Esophagus muscularis mucosa (tissue), 4 donors: ENCODE results near the gene GNB1. TPM values are rescaled to one million over a fixed set of nuclear protein-coding genes. Genes with fewer than 3 reads are reported as not detected.

Source experiments
- DNase-seq: peaks from one replicate; pipeline ENCODE4 v3.0.0-alpha.2; 2017; ENCODE audit errors: extremely low spot score
- H3K27ac ChIP-seq, 4 donors: fragments of 200-600 bp; sonication (generic); replicated peaks in 1 of 4; 1 replicate in 3 of 4; 2 replicates in 1 of 4; pipeline ENCODE4 v1.5.1; 2016 to 2019; ENCODE audit warnings: mild to moderate bottlenecking in 1 of 4
- H3K27me3 ChIP-seq, 4 donors: fragments of 200-600 bp; sonication (generic); one replicate each; pipeline versions ENCODE4 v1.5.1 to v1.6.0; 2016 to 2019
- H3K36me3 ChIP-seq, 4 donors: fragments of 200-600 bp; sonication (generic); one replicate each; pipeline ENCODE4 v1.5.1; 2016 to 2019
- H3K4me1 ChIP-seq, 4 donors: fragments of 200-600 bp; sonication (generic); one replicate each; pipeline ENCODE4 v1.5.1; 2016 to 2019
- H3K4me3 ChIP-seq, 4 donors: fragments of 200-600 bp; sonication (generic); 1 replicate in 2 of 4; 2 replicates in 2 of 4; pipeline ENCODE4 v1.5.1; 2016 to 2019; ENCODE audit warnings: mild to moderate bottlenecking in 4 of 4, moderate library complexity in 1 of 4
- H3K9me3 ChIP-seq, 4 donors: fragments of 200-600 bp; sonication (generic); 1 replicate in 3 of 4; 2 replicates in 1 of 4; pipeline ENCODE4 v1.5.1; 2016 to 2019
- EP300 ChIP-seq: sonication (generic); formaldehyde crosslinking; IDR thresholded peaks from one replicate; pipeline ENCODE4 v1.6.1; 2017; ENCODE audit warnings: antibody characterized with exemption
- POLR2A ChIP-seq: fragments of 450-650 bp; IDR thresholded peaks from one replicate; pipeline ENCODE4 v1.6.1; 2017; ENCODE audit warnings: antibody characterized with exemption, moderate library complexity, mild to moderate bottlenecking, low read depth
- POLR2AphosphoS5 ChIP-seq, 2 donors: sonication (generic); formaldehyde crosslinking; IDR thresholded peaks; one replicate each; pipeline ENCODE4 v1.6.1; 2017; ENCODE audit warnings: antibody characterized with exemption in 2 of 2
- WGBS: methylation state at CpG from one replicate; pipeline ENCODE4 v1.1.5; 2018; 5-methylcytosine and 5-hydroxymethylcytosine counted together
- intact Hi-C: fragments of 100-400 bp; cut with DNase I; formaldehyde crosslinking; loops from one replicate; pipeline ENCODE4 v1.15.1; 2023
- total RNA-seq, 4 donors: library from RNA; depleted of rRNA; stranded (reverse); fragments of >200 nt; gene quantifications; one replicate each; pipeline versions ENCODE4 v1.1.0 to v1.2.1, GENCODE V29; 2016
- TF ChIP-seq, protein P1 (sequence below), 3 experiments: fragments of 200-600 bp in 2 of 3; fragments of 450-650 bp in 1 of 3; sonication (generic) in 2 of 3; IDR thresholded peaks; one replicate each; pipeline ENCODE4 v1.5.1; 2017 to 2019; ENCODE audit warnings: antibody characterized with exemption in 3 of 3, mild to moderate bottlenecking in 2 of 3, moderate library complexity in 1 of 3

The GNB1 gene
- total RNA-seq, 4 donors from 2014 or later = 124 to 166 (median 161) TPM

- Histone ChIP-seq H3K27ac (peak overlapping the region; percentile 91 to 98 (median 96)), H3K4me3 (peak overlapping the region; percentile 80 to 95 (median 94)), H3K36me3 (peaks cover 3 to 5% (median 4%) of the 10 kb centered on the region in 4 donors), H3K4me1 (peaks cover 57 to 86% (median 77%) of the 10 kb centered on the region in 4 donors), H3K9me3 (no peaks in the 10 kb centered on the region), H3K27me3 (no peaks in the 10 kb centered on the region)
- no peak for DNase-seq
- TF ChIP-seq POLR2AphosphoS5 (IDR thresholded peaks at IDR 0.05) (peak; percentile 50 to 52), EP300 (no peak), POLR2A (no peak)
- TF ChIP-seq, protein P1, sequence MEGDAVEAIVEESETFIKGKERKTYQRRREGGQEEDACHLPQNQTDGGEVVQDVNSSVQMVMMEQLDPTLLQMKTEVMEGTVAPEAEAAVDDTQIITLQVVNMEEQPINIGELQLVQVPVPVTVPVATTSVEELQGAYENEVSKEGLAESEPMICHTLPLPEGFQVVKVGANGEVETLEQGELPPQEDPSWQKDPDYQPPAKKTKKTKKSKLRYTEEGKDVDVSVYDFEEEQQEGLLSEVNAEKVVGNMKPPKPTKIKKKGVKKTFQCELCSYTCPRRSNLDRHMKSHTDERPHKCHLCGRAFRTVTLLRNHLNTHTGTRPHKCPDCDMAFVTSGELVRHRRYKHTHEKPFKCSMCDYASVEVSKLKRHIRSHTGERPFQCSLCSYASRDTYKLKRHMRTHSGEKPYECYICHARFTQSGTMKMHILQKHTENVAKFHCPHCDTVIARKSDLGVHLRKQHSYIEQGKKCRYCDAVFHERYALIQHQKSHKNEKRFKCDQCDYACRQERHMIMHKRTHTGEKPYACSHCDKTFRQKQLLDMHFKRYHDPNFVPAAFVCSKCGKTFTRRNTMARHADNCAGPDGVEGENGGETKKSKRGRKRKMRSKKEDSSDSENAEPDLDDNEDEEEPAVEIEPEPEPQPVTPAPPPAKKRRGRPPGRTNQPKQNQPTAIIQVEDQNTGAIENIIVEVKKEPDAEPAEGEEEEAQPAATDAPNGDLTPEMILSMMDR (IDR thresholded peaks at IDR 0.05) = no peak
- 1% methylated on average over 6 of the region's 6 CpGs for WGBS
- intact Hi-C loops = no loop called here
Observed at GRCh38 chr1:1777583-1777899, 113.3 kb downstream of the GNB1 start.

DNA sequence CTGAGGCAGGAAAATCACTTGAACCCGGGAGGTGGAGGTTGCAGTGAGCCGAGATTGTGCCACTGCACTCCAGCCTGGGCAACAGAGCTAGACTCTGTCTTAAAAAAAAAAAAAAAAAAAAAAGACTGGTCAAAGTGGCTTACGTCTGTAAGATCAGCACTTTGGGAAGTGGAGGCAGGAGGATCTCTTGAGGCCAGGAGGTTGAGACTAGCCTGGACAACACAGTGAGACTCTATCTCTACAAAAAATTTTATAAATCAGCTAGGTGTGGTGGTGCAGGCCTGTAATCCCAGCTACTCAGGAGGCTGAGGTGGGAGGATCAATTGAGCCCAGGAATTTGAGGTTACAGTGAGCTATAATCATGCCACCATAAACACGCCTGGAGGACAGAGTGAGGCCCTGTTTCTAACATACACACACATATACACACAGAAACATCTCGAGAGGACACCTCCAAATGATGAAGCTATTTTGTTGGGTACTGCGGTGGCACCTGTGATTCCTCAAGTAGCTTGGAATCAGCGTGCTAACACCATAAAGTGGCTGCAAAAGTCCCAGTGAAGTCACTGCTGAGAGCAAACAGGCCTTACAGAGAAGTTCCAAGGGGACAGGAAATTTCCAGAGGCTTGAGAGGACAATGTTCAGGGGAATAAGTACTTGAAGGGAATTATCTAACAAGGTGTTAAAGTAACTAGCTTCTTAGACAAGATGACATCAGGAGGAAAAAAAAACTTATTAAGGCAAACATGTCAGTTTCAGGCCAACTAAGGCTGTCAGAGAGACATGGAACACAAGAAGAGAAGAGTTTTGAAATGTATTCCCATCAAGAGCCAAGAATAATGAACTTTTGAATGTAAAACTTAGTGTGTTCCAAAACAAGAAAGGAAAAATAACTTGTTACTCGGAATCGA, 114.0 kb downstream of the GNB1 start:
- intact Hi-C loops = no loop called here
- 64% methylated on average over 9 of the region's 9 CpGs for WGBS
- H3K27me3 ChIP-seq = no peaks in the 10 kb centered on the region
- no peak for DNase-seq
- peaks cover 9 to 12% (median 10%) of the 10 kb centered on the region in 4 donors for H3K36me3 ChIP-seq
- peaks cover 51 to 80% (median 71%) of the 10 kb centered on the region in 4 donors for H3K4me1 ChIP-seq
- H3K27ac ChIP-seq = peak overlapping the region; percentile 91 to 98 (median 96)
- no peaks in the 10 kb centered on the region for H3K9me3 ChIP-seq
- peak overlapping the region; percentile 80 to 95 (median 94) for H3K4me3 ChIP-seq
- TF ChIP-seq POLR2A (no peak), POLR2AphosphoS5 (IDR thresholded peaks at IDR 0.05) (no peak), EP300 (no peak)
- TF ChIP-seq, protein P1 (IDR thresholded peaks at IDR 0.05) = no peak

DNA sequence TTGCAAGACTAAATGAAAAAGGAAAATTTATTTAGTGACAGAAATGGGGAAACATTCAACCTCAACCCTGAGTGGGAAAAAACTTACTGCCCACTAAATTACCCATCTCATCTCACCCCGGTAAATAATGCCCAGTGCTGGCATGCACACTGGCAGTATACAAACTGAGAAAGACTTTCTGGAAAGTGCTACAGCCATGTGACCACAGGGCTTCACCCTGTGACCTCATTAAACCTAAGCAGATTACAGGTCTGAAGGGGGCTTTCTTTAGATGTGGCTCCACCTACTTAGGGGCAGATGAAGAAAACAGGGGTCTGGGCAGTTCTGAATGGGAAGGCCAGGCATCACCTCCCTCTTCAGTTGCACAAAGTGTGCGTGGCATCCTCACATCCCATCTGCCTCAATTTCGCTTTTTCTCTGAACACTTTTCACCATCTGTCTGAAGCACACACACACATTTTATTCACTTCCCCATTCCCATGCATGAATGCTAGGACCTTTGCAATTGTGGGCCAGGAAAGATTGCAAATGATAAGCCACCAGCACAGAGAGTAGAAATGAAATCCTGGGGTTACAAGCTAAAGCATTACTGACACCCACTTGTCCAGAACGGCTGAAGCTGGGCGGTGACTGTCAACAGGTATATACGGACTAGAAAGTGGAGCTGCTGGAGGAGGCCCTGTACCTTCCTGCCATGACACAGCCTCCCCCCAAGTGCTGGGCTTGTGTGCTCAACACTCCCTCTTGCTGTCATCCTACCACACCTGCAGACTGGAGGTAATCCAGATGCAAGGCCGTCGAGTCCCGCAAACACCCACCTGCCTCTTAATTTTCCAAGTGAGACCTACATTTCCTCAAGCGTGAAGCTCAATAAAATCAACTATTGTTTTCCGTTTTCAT, 115.3 kb downstream of the GNB1 start:
- Histone ChIP-seq H3K27ac (peak overlapping the region; percentile 14 to 98 (median 94)), H3K4me3 (peak overlapping the region in 1 of 4 donors; percentile 95), H3K4me1 (peaks cover 37 to 67% (median 57%) of the 10 kb centered on the region in 4 donors), H3K9me3 (peaks cover 0 to 10% (median 0%) of the 10 kb centered on the region in 4 donors), H3K36me3 (peaks cover 19 to 20% (median 20%) of the 10 kb centered on the region in 4 donors), H3K27me3 (no peaks in the 10 kb centered on the region)
- intact Hi-C loops = no loop called here
- TF ChIP-seq, protein P1 (IDR thresholded peaks at IDR 0.05) = no peak
- TF ChIP-seq EP300 = no peak
- no peak for TF ChIP-seq POLR2AphosphoS5 (IDR thresholded peaks at IDR 0.05)
- no peak for TF ChIP-seq POLR2A
- 83% methylated on average over 11 of the region's 11 CpGs for WGBS
- no peak for DNase-seq

GRCh38 chr1:1773874-1774273, 117.0 kb downstream of the GNB1 start:
- peaks cover 0 to 17% (median 0%) of the 10 kb centered on the region in 4 donors for H3K9me3 ChIP-seq
- peaks cover 25 to 50% (median 41%) of the 10 kb centered on the region in 4 donors for H3K4me1 ChIP-seq
- TF ChIP-seq EP300 (no peak), POLR2A (no peak), POLR2AphosphoS5 (IDR thresholded peaks at IDR 0.05) (no peak)
- TF ChIP-seq, protein P1 (IDR thresholded peaks at IDR 0.05) = no peak
- 97% methylated on average over 4 of the region's 4 CpGs for WGBS
- H3K4me3 ChIP-seq = no peak overlapping the region
- no peak overlapping the region for H3K27ac ChIP-seq
- no peaks in the 10 kb centered on the region for H3K27me3 ChIP-seq
- H3K36me3 ChIP-seq = peaks cover 20 to 26% (median 23%) of the 10 kb centered on the region in 4 donors
- DNase-seq = no peak
- intact Hi-C loops = no loop called here
